Measurements from ENCODE around the gene DCC.

DNA sequence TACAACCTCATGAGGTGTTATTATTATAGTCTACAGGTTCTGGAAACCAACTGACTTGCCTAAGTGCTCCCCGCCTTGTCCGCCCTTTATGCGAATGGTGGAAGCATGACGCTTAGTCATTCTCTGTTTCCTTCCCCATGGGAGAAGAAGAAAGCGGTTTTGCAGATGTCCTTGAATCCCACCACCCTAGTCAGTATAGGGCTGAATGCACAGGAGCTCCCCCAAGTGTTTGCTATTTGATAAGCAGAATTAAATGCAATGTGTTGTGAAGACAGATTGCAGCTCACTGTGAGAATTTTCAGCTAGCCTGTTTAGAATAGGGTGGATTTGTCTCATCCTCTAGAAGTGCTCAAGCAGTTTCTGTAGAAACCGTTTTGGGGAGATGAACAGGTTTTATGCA lies 652.0 kb downstream of the DCC start:
- TF ChIP-seq CTCF (IDR thresholded peaks at IDR 0.05): no peak
- TF ChIP-seq POLR2A (IDR thresholded peaks at IDR 0.05): no peak

All from testis (tissue), 2 donors.